NCI-H1436 treated with DMSO at 0.1 percent for 48 hours (cell line): ENCODE data around the gene ARMH4.

Experiments
- DNase-seq: peaks from one replicate; lab custom pipeline; 2025; lab: John Stamatoyannopoulos, UW

The ARMH4 gene

GRCh38 chr14:58152014-58152857 lies at the start of gene ARMH4:
Gene ARMH4 (minus strand): TSS chr14:58152213. CDS start chr14:58139358, 12,855 bp downstream.
- peak; percentile 34 for DNase-seq

GRCh38 chr14:58200846-58201245 lies 48.8 kb upstream of the ARMH4 start:
- no peak for DNase-seq

GRCh38 chr14:58200480-58200841 lies 48.4 kb upstream of the ARMH4 start:
- DNase-seq = no peak

GRCh38 chr14:58199726-58200479 lies 47.9 kb upstream of the ARMH4 start, which contains the start of gene ACTR10:
Gene ACTR10 (plus strand): TSS chr14:58200149. CDS start chr14:58200218, 69 bp downstream.
- DNase-seq = peak; percentile 46

GRCh38 chr14:58198086-58198485 lies 46.1 kb upstream of the ARMH4 start:
- no peak for DNase-seq

- DNase-seq = no peak
Measured at GRCh38 chr14:58196198-58196597, 44.2 kb upstream of the ARMH4 start.

- DNase-seq = no peak
Measured at GRCh38 chr14:58193542-58193941, 41.5 kb upstream of the ARMH4 start.

GRCh38 chr14:58191763-58192601 lies 40.0 kb upstream of the ARMH4 start:
- no peak for DNase-seq

- DNase-seq = no peak
Measured at GRCh38 chr14:58189176-58189575, 37.2 kb upstream of the ARMH4 start.

GRCh38 chr14:58177125-58177524 lies 25.1 kb upstream of the ARMH4 start:
- DNase-seq = no peak

GRCh38 chr14:58171090-58171489 lies 19.1 kb upstream of the ARMH4 start:
- DNase-seq = peak; percentile 67

- DNase-seq = no peak
Measured at GRCh38 chr14:58167891-58168290, 15.9 kb upstream of the ARMH4 start.

- no peak for DNase-seq
Measured at GRCh38 chr14:58167057-58167456, 15.0 kb upstream of the ARMH4 start.

GRCh38 chr14:58166005-58166983 lies 14.3 kb upstream of the ARMH4 start:
- DNase-seq = peak; percentile 27

- DNase-seq = no peak
Measured at GRCh38 chr14:58160561-58160960, 8.5 kb upstream of the ARMH4 start.

GRCh38 chr14:58151133-58152013 lies 640 bp downstream of the ARMH4 start:
- no peak for DNase-seq

- DNase-seq = no peak
Measured at GRCh38 chr14:58150243-58150805, 1.7 kb downstream of the ARMH4 start.

GRCh38 chr14:58149196-58149595 lies 2.8 kb downstream of the ARMH4 start:
- no peak for DNase-seq

- no peak for DNase-seq
Measured at GRCh38 chr14:58146399-58146798, 5.6 kb downstream of the ARMH4 start.

GRCh38 chr14:58145936-58146335 lies 6.1 kb downstream of the ARMH4 start:
- DNase-seq = no peak
